NCI-H2196 (cell line): ENCODE measurements around the gene ZNF778.
"Not testable (repeated sequence)": the region's sequence is repeated elsewhere in the genome, so short reads cannot be mapped to it uniquely, and the experiment has no call there.

Source experiments
- DNase-seq: peaks from one replicate; lab custom pipeline; 2025; ENCODE audit not compliant: unreplicated experiment; lab: John Stamatoyannopoulos, UW

The ZNF778 gene

GRCh38 chr16:89210904-89211515, 6.5 kb upstream of the ZNF778 start:
- peak; percentile 4 for DNase-seq

GRCh38 chr16:89216315-89217137, 977 bp upstream of the ZNF778 start:
- peak; percentile 69 for DNase-seq

GRCh38 chr16:89217138-89217387, 440 bp upstream of the ZNF778 start:
- DNase-seq, result no peak

GRCh38 chr16:89219365-89219764, 1.9 kb downstream of the ZNF778 start:
- no peak for DNase-seq

- DNase-seq, result no peak
Measured at GRCh38 chr16:89221604-89222003, 4.1 kb downstream of the ZNF778 start.

- no peak for DNase-seq
Measured at GRCh38 chr16:89222931-89223330, 5.4 kb downstream of the ZNF778 start.

- DNase-seq, result no peak
Measured at GRCh38 chr16:89224665-89225064, 7.2 kb downstream of the ZNF778 start.

- DNase-seq, result peak; percentile 5
Measured at GRCh38 chr16:89230255-89230654, 12.8 kb downstream of the ZNF778 start.

GRCh38 chr16:89232107-89232506, 14.6 kb downstream of the ZNF778 start:
- no peak for DNase-seq

- no peak for DNase-seq
Measured at GRCh38 chr16:89233678-89234490, 16.4 kb downstream of the ZNF778 start.

GRCh38 chr16:89237733-89238132, 20.2 kb downstream of the ZNF778 start:
- DNase-seq, result no peak

GRCh38 chr16:89241187-89242007, 23.9 kb downstream of the ZNF778 start:
- peak; percentile 48 for DNase-seq

- DNase-seq, result no peak
Measured at GRCh38 chr16:89242795-89243200, 25.3 kb downstream of the ZNF778 start.

- DNase-seq, result no peak
Measured at GRCh38 chr16:89243664-89244063, 26.2 kb downstream of the ZNF778 start.

- DNase-seq, result not testable (repeated sequence)
Measured at GRCh38 chr16:89244264-89244663, 26.8 kb downstream of the ZNF778 start.

GRCh38 chr16:89244754-89245153, 27.3 kb downstream of the ZNF778 start:
- DNase-seq, result no peak

- DNase-seq, result no peak
Measured at GRCh38 chr16:89246383-89246902, 28.9 kb downstream of the ZNF778 start.

GRCh38 chr16:89246903-89247733, 29.6 kb downstream of the ZNF778 start:
- DNase-seq, result peak; percentile 71

GRCh38 chr16:89247734-89248075, 30.2 kb downstream of the ZNF778 start:
- peak; percentile 46 for DNase-seq
